GM18907 (cell line): Measurements from ENCODE around the gene ARL8A.
"Not testable (repeated sequence)": the region's sequence is repeated elsewhere in the genome, so short reads cannot be mapped to it uniquely, and the experiment has no call there.

Experiments
- ATAC-seq: cut with Tn5 transposase; IDR thresholded peaks from one replicate; pipeline ENCODE4 v1.9.1; 2021; ENCODE audit warnings: mild to moderate bottlenecking, moderate library complexity; ENCODE audit not compliant: unreplicated experiment

The ARL8A gene

DNA sequence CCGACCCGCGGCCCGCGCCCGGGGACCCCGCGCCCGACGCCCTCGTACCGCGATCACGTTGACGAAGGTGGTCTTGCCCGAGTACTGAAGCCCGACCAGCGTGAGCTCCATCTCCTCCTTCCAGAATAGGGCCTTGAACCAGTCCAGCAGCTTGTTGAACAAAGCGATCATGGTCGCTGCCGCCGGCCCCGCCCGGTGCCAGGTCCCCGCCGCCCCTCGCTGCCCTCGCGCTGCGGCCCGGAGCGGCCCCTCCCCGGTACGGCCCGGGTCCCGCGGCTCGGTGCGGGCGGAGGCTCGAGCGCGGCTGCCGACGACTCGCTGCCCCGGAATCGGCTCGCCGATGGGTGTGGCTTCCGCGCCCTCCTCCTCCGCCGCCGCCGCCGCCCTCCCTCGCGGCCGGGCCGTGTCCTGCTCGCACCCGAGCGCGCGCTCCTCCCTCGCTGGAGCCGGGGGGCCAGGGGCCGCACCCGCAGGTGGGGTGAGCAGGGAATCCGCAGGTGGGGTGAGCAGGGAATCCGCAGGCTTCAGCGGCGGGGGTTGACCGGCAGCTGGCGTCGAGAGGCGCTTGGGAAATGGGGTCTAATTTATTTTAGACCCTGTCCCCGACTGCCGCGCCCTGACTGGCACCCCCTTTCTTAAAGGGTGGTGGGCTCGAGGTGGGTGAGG, at the start of gene ARL8A:
Gene ARL8A, minus strand, starts transcription at position 336 of the 666 bp plus-strand sequence. Its CDS starts 165 bp downstream, at position 171.
- ATAC-seq = peak; percentile 63

- no peak for ATAC-seq
These were observed 49.8 kb upstream of the ARL8A start for GRCh38 chr1:202194328-202194648.

GRCh38 chr1:202193614-202194327, 49.2 kb upstream of the ARL8A start, which contains the start of gene LGR6:
LGR6 (plus strand) TSS chr1:202193799; CDS start chr1:202193990, 191 bp downstream.
- ATAC-seq = no peak

DNA sequence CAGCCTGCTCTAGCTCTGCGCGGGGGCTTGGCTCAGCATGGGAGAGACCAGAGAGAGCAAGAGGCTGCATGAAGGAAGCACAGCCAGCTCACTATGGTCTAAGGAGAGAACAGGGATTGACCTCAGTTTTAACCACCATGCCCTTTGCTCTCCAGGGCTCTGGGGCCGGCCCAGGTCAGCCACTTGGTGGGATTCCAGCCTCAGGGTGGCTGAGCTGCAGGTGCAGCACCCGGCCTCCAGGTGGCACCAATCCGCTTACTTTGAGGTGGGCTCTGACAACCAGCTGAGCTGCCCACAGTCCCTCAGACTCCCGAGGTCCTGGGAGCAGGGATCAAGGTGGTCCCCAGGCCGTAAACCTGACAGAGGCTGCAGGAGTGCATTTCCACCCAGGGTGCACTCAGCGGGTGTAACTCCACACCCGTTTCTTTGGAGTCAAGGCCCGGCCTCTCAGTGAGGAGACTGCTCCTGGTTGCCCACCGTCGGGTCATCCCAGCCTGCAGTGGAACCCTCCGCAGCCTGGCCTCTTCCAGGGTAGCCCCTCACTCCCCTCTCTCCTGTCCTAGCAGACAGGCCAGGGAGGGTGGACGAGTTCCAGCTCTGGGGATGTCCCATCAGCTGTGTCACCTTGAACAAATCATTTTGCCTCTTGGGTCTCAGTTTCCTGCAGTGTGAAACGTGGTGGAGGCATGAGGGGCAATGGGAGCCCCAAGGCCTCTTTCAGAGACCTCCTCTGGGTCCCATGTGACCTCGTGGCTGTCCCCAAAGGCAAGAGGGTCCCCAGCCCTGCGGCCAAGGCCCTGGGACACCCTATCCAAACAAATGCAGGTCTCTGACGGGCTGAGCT, 48.5 kb upstream of the ARL8A start:
- no peak for ATAC-seq

DNA sequence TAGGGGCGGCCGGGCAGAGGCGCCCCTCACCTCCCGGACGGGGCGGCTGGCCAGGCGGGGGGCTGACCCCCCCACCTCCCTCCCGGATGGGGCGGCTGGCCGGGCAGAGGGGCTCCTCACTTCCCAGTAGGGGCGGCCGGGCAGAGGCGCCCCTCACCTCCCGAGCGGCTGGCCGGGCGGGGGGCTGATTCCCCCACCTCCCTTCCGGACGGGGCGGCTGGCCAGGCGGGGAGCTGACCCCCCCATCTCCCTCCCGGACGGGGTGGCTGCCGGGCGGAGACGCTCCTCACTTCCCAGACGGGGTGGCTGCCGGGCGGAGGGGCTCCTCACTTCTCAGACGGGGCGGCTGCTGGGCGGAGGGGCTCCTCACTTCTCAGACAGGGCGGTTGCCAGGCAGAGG, 46.9 kb upstream of the ARL8A start:
- ATAC-seq = not testable (repeated sequence)

DNA sequence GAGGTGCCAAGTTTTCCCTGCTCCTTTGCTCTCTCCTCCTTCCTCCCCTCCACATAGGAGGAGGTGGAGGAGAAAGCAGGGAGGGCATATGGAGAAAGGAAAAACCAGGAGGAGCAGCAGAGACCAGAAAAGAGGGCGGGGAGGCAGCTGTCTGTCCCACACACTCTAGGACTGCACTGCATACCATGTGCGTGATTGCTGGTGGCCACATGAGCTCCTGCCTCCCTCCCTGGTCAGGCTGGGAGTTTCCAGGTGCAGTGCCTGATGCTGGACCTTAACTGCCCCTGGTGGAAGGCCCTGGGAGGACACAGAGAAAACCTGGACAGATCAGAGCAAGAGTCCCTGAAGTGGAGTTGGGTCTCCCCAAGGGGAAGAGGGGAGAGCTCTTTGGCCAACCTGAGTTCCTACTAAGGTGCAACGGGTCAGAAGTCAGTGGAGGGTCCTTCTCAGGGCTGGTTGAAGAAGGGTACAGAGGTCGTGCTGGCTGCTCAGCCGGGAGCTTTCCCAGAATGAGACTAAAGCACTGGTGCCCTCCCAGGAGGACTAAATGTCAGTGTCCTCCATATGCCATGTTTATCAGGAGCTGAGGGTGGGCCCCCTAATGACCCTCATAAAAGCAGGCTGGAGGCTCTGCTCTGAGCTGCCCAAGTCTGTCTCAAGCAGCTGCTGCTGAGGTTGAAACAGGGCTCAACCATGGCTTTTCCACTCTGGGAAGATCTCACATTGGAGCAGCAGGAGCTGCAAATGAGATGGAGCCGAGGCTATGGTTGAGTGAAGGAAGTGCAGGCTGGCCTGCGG, 45.6 kb upstream of the ARL8A start:
- ATAC-seq = no peak

DNA sequence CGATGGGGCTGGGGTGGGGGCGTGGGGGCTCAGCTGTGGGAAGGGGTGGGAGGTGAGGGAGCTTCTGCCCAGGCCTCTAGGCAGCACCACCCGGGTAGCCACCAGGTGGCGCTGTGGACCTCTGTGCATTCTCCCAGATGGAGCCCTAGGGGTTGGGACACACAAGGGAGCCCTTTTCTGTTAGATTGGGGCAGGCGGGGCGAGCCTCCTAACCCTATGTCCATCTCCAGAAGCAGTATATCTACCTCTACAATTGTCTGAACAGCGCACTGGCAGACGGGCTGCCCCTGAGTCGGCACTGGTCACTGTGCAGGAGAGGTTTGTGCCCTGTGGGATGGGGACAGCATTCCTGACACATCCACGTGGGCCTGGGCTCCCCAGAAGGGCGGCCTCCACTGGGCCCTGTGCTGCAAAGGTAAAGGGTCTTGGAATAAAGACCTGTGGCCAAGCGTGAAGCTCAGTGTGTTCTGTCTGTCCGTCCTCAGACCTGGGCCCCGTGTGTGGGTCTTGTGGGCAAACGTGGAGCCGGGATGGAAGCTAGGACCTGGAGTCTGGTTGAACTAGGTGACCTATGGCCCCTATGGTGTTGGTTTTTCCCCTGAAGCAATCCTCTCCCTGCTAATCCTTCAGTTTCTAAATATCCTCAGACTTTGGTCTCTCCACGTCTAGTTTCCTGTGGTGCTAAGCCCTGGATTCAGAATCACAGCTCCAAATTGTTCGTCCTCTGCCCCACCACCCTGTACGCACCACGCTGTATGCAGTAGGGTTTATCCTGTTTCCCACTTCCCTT, 44.7 kb upstream of the ARL8A start:
- ATAC-seq = no peak

- ATAC-seq = no peak
These were observed 43.3 kb upstream of the ARL8A start for GRCh38 chr1:202187697-202188407.

DNA sequence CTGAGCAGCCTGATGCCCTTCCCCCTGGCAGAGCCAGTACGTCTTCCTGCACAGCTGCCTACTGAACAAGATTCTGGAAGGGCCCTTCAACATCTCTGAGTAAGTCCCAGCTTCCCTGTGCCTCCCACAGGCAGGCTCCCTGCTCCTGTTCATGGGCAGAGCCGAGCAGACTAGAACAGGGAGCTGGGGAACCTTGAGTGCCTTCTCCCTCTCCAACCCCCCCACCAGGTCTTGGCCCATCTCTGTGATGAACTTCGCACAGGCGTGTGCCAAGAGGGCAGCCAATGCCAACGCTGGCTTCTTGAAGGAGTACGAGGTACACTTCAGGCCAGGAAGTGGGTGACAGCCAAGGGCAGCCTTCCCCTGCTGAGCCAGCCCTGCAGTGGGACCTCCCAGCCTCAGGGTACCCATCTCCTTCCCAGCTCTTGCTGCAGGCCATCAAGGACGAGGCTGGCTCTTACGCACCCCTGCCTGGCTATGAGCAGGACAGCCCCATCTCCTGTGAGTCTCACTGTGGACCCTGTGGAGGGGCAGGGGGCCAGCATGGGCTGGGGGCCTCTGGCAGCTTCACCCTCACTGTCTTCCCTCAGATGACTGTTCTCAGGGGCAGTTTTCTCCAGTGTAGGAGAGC, 42.6 kb upstream of the ARL8A start:
- ATAC-seq = no peak

GRCh38 chr1:202186327-202186726, 41.8 kb upstream of the ARL8A start:
- ATAC-seq = no peak

DNA sequence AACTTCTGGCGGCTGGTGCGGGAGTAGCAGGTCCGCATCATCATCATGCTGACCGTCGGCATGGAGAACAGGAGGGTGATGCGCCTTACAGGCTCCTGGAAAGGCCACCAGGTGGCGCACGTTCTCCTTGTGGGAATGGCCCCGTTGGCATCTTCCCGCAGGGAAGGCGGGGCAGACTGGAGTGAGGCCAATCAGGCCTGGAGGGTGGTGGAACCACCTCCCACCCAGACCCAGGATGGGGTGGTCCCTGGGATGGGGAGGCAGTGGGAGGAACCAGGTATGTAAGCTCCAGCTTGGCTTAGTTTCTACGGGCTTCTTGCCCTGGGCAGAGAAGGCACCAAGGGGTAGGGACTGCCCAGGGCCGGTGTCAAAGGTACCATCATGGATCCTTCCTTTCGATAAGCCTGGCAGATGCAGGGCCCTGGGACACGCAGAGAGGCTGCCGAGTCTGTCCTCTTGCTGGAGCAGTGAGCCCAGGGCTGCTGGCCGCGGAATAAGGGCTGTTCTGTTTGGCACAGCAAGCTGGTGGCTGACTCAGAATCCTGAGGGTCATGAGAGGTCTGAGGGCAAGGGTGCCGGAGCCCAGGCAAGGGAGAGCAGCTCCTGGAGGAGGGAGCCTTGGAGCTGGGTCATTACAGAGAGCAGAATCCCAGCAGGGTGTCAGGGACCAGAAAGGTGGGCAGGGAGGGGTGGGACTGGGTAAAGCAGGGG, 40.4 kb upstream of the ARL8A start:
- no peak for ATAC-seq

DNA sequence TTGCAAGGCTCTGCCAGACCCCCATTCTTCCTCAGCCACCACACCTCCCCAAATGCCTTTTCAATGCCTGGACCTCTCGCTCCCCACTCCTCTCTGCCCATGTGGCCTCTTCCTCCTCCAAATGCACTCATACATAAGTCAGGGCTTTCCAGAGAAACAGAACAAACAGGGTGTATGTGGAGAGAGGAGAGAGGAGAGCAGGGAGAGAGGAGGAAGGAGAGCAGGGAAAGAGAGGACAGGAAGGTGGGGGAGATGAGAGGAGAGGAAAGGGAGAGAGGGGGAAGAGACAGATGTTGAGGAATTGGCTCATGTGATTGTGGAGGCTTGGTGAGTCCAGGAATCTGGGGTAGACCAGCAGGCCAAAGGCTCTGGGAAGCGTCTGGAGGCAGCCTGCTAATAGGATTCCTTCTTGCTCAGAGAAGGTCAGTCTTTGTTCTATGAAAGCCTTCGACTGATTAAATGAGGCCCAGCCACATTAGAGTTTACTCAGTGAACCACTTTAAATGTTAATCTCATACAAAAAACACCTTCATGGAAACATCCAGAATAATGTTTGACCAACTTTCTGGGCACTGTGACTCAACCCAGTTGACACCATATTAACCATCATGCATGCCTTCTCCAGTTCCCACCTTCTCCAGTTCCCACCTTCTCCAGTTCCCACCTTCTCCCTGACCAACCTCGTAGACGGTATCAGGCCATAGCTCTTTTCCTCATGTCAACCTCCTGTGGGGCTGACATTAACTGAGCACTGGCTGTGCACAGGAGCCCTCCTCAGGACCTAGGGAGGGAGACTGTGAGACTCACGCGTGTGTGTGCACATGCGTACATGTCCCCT, 37.7 kb upstream of the ARL8A start:
- ATAC-seq = no peak

DNA sequence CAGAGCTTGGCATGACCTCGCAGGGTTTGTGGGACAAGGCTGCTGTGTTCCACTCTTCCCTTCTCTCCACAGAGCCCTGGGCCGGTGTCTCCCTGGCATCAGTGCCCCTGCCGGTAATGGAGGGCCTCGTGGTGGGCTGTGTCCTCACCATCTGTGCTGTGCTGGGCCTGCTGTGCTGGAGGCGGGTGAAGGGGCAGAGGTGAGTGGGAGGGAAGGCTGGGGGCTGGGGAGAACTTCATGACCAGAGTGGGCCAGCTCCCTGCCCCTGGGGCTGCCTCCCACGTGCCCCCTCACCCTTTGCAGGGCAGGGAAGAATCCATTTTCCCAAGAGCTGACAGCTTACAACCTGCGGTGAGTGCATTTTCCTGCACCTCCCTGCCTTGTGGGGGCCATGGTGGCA, 37.0 kb upstream of the ARL8A start:
- ATAC-seq = no peak

DNA sequence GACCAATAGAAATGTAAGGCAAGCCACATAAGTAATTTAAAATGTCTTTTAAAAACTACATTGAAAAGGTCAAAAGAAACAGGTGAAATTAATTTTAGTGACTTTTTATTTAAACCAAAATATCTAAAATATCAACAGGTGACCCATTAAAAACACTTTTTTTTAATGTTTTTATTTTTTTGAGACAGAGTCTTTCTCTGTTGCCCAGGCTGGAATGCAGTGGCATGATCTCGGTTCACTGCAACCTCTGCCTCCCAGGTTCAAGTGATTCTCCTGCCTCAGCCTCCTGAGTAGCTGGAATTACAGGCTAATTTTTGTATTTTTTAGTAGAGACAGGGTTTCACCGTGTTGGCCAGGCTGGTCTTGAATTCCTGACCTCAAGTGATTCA, 36.2 kb upstream of the ARL8A start:
- not testable (repeated sequence) for ATAC-seq

DNA sequence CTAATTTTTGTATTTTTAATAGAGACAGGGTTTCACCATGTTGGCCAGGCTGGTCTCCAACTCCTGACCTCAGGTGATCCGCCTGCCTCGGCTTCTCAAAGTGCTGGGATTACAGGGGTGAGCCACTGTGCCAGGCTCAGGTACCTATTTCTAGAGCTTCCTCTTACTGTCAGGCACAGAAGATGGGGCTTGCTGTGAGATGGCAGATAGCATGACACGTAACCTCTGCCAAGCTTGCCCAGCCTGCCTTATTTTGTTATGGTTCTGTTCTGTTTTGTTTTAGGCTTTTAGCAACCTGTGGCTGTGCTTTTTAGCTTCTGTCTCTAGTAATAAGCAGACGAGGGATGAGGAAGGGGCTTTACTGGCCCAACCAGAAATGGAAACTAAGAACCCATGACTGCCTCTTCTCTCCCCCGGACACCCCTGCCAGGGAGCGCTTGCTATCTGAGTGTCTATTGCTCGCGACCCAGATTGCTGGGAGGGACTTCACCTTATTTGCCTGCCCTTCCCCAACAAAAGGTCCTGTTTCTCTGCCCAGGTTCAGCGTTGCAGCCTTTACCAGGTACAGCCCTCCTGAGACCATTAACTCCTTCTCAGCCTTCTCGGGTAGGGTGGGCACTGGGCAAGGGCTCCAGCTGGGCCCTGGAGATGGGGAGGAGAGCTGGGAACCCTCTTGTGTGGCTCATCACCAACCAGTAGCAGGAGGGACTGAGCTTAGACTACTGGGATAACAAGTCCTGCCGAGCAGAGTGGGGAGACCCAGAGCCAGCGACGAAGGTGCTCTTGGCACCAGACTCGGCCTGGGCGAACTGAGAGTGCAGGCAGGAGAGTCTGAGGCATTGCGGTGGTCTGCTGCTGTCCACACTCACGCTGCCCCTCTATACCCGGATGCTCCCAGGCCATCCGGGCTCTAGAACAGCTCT, 35.6 kb upstream of the ARL8A start:
- ATAC-seq = no peak
